RKO (cell line): ENCODE measurements around the gene KIF1B.
"Not testable (repeated sequence)": the region's sequence is repeated elsewhere in the genome, so short reads cannot be mapped to it uniquely, and the experiment has no call there.

Source experiments
- DNase-seq: peaks from one replicate; pipeline ENCODE4 v3.0.0-alpha.2; 2016; ENCODE audit warnings: low spot score

Gene KIF1B

GRCh38 chr1:10388387-10388715, 178.0 kb downstream of the KIF1B start:
- no peak for DNase-seq

DNA sequence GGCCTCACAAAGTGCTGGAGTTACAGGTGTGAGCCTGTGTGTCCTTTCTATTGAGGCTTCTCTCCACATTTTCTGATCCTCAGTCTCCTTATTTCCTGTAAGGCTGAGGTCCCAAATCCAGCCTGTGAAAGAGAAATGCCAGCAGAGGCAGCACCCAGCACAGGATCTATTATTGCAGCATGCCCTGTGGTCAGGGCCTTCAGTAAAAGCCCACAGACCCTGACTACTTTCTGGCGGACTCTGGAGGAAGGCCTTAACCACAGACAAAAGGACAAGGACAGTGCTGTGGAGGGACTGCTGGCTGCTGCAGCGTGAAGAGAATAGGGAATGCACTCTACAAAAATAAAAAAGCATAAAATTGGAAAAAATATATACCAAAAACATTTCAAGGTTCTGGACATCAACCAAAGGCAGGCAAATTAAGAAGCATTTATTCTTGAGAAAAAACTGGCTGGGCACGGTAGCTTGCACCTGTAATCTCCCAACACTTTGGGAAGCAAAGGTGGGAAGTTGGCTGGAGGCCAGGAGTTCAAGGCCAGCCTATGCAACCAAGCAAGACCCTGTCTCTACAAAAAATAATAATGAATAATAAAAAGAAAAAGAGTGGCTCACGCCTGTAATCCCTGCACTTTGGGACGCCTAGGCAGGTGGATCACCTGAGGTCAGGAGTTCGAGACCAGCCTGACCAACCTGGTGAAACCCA, 179.1 kb downstream of the KIF1B start:
- DNase-seq = no peak

DNA sequence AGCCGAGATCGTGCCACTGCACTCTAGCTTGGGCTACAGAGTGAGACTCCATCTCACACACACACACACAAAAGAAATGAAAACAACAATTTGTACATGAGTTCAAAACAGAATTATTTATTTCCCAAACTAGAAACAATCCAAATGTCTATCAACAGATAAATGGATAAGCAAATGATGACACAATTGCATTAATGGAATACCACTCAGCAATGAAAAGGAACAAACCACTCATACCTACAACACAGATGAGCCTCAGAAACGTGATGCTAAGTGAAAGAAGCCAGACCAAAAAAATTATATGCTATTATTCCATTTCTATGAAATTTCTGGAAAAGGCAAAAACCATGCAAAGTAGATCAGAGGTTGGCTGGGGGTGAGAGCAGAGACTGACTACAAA, 186.5 kb downstream of the KIF1B start:
- no peak for DNase-seq

GRCh38 chr1:10398278-10398733, 187.9 kb downstream of the KIF1B start:
- no peak for DNase-seq

DNA sequence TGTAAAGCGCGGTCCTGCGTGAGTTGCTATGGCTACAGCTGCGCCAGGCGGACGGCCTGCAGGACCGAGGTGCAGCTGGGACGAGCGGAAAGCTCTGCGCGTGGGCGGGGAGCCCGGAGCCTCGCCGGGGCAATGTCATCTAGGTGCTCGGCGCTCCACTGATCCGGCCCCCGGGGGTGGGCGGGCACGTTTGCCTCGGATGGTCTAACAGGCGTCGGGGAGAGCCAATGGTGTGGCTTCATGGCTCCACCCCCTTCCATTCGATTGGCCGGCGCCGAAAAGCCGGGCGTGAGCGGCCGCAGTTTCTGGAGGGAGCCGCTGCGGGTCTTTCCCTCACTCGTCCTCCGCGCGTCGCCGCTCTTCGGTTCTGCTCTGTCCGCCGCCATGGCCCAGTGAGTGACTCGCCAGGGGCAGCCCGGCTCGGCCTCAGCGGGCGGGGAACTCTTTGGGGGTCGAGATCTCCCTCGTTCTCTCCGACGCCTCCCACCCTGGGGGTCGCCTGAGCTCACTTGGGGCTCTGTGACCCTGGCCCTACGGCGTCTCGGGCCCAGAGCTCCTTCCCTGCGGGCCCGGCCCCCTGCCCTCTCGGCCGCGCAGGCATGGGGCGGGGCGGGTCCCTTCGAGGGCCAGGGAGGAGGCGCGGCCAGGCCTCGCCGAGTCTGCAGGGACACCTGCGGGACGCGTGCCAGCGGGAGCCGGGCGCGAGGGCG, 188.5 kb downstream of the KIF1B start, which contains the start of gene PGD:
Gene PGD (plus strand): TSS at position 331 of the 710 bp plus-strand sequence. CDS start 54 bp downstream, at position 385.
- DNase-seq = peak; percentile 99

- peak; percentile 63 for DNase-seq
Measured at GRCh38 chr1:10399444-10399941, 189.1 kb downstream of the KIF1B start.

GRCh38 chr1:10400013-10400412, 189.6 kb downstream of the KIF1B start:
- no peak for DNase-seq

- peak; percentile 29 for DNase-seq
Measured at GRCh38 chr1:10401281-10401680, 190.9 kb downstream of the KIF1B start.

- DNase-seq = no peak
Measured at GRCh38 chr1:10402729-10403274, 192.4 kb downstream of the KIF1B start.

DNA sequence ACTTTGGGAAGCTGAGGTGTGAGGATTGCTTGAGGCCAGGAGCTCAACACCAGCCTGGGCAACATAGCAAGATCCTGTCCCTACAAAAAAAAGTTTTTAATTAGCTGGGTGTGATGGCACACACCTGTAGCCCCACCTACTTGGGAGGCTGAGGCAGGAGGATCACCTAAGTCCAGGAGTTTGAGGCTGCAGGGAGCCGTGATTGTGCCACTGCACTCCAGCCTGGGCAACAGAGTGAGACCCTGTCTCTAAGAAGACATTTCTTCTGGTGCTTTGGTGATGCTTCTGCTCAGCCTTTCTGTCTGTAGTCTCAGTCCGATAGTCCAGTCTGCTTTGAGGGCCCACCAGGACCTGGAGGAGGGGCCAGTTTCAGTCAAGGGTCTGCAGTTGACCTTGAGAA, 196.8 kb downstream of the KIF1B start:
- no peak for DNase-seq

DNA sequence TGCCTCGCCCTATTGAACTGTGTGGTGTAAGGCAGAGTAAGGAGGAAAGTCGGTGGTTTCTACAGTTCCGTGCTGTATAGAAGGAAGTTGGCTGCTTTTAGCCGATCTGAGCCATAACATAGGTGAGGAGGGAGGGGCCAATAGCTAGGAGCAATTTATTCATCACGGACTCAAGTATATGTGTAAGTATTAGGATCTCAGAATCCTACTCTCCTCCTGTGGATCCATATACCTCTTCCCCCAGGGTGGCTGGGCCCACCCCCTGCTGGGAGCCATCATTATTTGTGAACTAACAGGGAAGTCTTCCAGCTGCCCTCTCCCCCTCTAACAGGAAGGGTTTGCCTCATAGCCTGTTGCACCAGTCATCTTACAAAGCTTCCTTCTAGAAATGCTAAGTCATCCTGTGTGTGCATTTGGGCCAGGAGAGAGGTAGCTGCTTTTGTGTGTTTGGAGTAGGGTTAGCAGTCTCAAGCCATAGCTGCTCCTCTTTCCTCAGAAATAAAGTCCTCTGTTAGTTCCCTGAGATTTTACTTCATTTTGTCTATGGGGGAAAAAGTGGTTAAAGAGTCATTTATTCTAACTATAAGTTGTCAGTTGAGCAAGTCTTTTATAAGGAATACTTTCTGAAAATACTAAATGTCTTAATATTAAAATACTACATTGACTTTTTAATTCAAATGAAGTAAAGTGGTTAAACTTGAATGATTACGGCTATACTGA, 205.0 kb downstream of the KIF1B start:
- DNase-seq = peak; percentile 38

DNA sequence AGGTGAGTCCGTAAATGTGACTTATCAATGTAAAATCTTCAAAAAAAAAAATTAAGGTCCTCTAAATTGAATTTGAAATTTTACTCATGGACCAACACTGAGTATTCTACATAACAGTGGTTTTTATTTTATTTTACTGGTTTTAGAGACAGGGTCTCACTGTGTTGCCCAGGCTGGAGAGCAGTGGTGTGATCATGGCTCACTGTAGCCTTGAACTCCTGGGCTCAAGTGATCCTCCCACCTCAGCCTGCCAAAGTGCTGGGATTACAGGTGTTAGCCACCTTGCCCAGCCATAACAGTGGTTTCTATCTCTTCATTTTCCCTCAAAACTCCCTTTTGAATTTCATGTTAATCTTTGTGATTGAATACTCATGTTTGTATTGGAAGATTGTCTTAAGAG, 205.6 kb downstream of the KIF1B start:
- DNase-seq = not testable (repeated sequence)

- DNase-seq = not testable (repeated sequence)
Measured at GRCh38 chr1:10418741-10419140, 208.4 kb downstream of the KIF1B start.

DNA sequence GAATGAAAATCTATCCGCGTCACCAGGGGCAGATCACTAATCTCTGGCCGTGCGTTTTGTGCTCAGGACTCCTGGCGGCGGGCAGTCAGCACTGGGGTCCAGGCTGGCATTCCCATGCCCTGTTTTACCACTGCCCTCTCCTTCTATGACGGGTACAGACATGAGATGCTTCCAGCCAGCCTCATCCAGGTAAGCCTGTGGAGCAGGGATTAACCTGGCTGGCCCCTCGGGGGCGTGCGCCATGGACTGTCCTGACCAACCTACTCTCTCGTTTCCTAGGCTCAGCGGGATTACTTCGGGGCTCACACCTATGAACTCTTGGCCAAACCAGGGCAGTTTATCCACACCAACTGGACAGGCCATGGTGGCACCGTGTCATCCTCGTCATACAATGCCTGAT, 209.0 kb downstream of the KIF1B start:
- no peak for DNase-seq

GRCh38 chr1:10421637-10422036, 211.3 kb downstream of the KIF1B start:
- DNase-seq = no peak

DNA sequence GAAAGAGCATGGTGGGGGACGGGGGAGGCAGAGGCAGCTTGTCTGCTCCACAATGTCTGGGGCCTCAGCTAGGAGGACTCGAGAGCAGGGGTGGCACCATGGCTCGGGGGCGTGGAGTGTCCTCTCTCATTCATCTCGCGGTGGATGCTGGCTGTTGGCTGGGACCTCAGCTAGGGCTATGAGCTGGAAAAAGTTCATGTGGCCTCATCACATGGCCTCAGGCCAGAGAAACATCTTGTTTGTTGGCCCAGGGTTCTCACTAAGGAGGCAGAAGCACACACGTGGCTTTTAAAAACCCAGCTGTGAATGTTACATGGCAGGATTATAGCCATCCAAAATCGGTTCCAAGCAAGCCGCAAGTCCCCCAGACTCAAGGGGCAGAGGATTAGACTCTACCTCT, 213.7 kb downstream of the KIF1B start:
- no peak for DNase-seq

GRCh38 chr1:10424651-10425050, 214.3 kb downstream of the KIF1B start:
- no peak for DNase-seq

DNA sequence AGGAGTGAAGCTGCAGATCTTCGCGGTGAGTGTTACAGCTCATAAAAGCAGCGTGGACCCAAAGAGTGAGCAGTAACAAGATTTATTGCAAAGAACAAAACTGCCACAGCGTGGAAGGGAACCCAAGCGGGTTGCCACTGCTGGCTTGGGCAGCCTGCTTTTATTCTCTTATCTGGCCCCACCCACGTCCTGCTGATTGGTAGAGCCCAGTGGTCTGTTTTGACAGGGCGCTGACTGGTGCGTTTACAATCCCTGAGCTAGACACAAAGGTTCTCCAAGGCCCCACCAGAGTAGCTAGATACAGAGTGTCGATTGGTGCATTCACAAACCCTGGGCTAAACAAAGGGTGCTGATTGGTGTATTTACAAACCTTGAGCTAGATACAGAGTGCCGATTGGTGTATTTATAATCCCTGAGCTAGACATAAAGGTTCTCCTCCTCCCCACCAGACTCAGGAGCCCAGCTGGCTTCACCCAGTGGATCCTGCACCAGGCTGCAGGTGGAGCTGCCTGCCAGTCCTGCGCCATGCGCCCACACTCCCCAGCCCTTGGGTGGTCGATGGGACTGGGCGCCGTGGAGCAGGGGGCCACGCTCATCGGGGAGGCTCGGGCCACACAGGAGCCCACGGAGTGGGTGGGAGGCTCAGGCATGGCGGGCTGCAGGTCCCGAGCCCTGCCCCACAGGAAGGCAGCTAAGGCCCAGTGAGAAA, 215.6 kb downstream of the KIF1B start:
- not testable (repeated sequence) for DNase-seq

GRCh38 chr1:10426535-10426848, 216.1 kb downstream of the KIF1B start:
- not testable (repeated sequence) for DNase-seq

GRCh38 chr1:10428984-10429383, 218.6 kb downstream of the KIF1B start:
- DNase-seq = no peak

DNA sequence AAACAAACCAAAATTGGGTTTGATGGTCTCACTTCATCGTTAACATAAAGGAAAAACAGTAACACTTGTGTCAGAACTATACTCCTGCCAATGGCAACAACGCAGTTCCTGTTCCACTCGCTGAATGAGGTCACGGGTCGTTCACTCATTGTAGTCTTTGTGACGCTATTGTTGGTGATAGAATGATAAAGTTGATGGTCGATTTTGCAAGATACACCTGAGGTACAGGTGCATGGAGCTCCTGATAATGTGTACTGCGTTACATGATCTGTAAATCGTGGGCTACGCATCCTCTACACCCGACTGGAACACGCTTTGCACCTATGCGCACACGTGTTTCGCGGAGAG, 219.5 kb downstream of the KIF1B start:
- no peak for DNase-seq
